ENCODE data around the gene SLK.

Gene SLK

DNA sequence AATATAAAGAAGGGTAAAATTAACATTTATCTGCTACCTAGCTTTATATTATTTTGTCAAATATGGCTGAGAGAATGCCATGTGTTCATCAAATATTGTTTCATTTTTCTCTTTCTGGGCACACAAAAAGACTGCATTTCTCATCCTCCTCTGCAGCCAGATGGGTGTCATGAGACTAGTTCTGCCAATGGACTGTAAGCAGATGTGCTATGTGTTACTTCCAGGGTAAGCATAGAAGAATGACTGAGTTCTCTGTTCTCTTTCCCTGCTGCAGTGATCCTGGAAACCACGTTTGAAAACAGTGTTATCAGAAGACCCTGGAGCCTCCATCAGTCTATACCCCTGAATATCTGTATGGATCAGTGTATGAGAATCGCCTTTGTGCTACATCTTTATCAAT lies 24.1 kb upstream of the SLK start:
- no peak for DNase-seq

DNA sequence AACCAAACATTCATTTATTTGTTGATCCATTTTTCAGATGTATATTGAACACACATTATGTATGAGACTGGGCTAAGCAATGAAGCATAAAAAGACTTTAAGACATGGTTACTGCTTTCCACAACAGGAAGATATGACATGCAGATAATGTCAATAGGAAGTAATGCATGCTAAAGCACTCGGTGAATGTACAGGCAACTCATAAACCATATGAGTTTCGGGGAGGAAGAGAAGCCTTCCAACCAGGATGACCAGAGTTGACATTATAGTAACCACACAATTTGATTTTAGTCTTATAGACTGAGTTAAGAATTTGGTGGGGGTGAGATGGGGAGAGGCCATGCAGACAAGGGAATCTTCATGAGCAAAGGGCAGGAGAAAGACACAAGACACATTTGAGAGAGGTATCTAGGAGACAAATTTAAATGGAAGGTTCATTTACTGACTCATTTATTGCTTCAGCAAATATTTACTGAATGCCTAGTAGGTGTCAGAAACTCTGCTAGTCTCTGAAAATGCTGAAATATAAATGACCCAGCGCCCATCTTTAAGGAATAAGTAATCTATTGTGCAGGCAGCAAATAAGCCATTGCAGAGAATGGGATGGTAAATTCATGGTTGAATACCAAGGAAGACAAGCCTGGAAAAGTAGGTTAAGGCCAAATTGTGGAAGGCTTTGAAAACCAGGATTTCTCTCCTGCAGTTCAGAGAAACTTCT lies 19.0 kb upstream of the SLK start:
- no peak for DNase-seq

DNA sequence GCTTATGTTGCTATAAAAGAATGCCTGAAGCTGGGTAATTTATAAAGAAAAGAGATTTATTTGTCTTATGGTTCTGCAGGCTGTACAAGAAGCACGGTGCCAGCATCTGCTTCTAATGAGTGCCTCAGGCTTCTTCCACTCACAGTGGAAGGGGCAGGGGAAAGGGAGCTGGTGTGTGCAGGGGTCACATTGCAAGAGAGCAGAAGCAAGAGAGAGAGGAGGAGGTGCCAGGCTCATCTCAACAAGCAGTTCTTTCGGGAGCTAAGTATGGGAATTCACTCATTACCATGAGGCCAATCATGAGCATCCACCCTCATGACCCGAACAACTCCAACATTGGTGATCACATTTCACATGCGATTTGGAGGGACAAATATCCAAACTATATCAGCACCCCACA lies 17.2 kb upstream of the SLK start:
- peak; percentile 11 for DNase-seq

DNA sequence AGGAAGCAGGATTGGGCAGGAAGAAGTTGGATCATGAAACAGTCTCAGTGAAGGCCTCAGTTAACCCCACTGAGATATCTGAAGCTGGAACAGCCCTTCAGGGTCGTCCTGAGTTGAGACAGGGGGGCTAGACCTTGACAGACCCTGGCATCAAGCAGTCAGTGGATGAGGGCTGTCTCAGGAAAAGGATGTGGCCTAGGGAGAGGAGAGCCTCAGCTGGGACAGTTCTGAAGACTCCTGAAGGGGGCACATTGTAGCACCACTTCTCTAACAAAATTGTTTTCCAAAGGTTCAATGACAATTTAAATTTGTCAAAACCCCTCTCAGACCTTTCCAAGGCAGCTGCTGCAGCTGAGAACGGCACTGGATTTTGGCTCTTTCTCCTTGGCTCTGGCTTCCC lies 15.8 kb upstream of the SLK start:
- no peak for DNase-seq

DNA sequence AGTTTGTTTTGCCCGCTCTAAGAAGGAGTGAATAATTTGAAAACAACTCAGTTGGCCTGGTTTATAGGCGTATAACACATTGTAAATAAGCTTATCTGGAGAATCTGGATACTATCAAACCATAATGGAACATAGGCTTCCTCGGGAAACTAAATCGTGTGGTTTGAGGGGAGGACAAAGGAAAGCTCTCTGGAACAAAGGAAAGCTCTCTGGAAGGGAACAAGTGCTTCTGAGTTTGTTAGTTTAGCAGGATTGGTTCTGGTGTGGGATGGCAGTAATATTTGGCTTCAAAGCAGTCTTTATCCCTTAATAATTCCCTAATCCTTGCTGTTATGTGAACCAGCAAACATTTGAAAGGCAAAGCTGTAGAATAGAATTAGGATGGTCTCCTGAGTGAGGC lies 15.0 kb upstream of the SLK start:
- no peak for DNase-seq

DNA sequence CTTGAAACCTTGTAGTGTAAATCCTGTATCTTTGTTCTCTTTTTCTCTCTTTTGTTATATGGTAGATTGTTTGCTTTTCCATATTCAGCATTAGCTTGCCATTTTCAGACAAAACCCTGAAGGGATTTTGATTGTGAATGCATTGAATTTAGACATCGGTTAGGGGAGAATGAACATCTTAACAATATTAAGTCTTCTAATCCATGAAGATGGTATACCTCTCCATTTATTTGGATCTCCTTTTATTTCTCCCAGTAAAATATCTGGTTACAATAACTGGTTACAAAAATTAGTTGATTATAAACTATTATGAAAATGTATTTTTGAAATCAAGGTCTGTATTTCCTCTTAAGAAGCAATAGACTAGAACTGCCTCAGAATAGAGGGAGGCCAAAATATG lies 12.4 kb upstream of the SLK start:
- no peak for DNase-seq

DNA sequence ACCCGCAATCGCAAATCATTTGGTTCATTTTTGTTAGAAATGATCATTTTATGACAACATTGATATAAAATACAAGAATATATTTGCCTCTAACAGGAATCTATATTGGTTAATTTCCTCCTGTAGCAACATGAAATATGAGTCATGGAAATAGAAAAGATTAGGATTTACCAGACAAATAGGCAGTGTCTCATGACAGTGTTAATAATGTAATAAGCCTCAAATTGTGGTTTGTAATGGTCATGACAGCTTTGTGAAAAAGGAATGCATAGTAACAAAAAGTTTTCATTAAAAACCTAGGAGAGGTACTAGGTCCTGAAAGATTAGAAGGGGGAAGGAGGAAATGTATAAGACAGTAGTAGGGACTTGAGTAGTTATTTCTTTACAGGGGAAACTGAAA lies 7.9 kb upstream of the SLK start:
- peak; percentile 15 for DNase-seq

DNA sequence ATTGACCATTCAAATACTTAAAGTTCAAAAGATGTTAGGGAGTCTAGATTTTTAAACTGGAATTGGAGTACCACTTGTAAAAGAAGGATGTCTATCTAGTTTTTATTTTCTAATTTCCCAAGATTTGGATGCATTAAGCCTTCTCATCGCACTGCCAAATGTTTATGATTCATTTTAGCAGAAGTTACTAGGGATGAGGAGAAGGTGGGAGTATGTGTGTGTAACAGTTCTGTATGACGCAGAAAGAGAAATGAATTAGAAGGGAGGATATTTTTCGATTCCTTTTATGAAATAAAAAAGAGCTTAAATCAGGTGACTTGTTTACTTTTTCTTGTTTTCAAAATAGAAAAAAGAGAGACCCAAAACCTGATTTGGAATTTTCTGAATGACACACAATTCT lies 6.8 kb upstream of the SLK start:
- no peak for DNase-seq

DNA sequence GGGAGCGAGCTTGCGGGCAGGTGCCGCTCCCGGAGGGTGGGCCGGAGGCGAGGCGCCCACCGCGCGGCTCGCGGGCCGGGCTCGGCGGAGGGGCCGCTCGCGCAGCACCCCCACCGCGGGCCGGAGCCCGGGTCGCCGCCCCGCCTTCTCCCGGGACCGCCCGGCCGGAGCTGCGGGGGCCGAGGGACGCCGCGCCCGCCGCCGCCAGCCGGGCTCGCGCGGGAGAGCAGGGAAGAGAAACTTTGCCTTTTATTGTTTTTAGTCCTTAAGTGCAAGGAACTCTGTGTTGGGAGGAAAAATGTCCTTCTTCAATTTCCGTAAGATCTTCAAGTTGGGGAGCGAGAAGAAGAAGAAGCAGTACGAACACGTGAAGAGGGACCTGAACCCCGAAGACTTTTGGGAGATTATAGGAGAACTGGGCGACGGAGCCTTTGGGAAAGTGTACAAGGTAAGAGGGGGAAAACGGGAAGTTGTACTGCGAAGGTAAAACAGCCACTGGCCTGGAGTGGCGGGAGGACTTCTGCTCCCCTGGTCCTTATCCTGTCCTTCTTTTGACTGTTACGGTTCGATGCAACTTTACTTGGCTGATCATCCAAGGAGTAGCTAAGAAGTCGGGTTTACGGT lies 620 bp downstream of the SLK start:
- peak; percentile 21 for DNase-seq

DNA sequence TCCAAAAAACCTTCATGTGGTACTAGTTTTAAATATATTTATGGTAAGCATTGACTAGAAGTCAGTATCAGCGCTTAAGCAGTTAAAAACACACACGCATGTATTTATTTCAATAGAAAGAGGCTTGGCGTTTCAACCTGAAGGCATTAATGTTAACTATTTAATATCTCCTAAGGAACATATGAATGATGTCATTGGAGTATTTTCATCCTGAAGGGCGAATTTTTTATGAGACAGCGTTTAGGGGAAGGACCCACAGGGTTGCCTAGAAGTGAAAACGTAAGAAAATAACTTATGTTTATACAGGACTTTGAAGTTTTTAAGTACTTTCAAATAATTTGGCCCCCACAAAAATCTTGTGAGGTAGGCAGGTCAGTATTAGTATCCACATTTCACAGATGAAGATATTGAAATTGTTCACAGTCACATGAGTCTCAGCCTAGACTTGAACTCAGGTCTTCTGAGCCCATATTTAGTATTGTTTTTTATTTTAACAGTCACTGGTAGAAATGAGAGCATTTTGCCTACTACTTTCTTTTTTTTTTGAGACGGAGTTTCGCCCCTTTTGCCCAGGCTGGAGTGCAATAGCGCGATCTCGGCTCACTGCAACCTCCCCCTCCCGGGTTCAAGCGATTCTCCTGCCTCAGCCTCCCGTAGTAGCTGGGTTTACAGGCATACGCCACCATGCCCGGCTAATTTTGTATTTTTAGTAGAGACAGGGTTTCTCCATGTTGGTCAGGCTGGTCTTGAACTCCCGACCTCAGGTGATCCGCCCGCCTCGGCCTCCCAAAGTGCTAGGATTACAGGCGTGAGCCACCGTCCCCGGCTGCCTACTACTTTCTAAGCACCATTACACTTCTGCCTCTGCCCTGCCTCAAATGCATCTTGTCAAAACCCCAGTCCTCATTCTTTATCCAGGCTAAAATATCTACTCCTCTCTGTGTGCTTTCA lies 1.8 kb downstream of the SLK start:
- DNase-seq, result no peak

DNA sequence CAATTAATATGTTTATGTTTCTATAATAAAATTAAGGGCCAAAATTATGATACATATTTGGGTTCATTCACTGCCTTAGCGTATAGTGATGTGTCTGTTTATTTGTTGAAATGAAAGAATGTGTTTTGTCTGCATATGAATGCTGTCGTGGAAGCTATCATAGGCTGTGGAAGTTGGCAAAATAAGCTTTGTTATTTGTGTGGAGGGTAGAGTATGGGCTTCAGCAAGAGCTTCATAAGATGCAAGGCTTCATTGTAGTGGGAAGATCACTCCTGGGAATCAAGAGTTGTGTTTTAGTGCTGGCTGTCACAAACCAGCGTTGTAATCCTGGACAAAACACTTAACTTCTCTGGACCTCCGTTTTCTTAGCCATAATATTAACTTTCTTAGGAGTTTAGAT lies 2.5 kb downstream of the SLK start:
- DNase-seq, result no peak

DNA sequence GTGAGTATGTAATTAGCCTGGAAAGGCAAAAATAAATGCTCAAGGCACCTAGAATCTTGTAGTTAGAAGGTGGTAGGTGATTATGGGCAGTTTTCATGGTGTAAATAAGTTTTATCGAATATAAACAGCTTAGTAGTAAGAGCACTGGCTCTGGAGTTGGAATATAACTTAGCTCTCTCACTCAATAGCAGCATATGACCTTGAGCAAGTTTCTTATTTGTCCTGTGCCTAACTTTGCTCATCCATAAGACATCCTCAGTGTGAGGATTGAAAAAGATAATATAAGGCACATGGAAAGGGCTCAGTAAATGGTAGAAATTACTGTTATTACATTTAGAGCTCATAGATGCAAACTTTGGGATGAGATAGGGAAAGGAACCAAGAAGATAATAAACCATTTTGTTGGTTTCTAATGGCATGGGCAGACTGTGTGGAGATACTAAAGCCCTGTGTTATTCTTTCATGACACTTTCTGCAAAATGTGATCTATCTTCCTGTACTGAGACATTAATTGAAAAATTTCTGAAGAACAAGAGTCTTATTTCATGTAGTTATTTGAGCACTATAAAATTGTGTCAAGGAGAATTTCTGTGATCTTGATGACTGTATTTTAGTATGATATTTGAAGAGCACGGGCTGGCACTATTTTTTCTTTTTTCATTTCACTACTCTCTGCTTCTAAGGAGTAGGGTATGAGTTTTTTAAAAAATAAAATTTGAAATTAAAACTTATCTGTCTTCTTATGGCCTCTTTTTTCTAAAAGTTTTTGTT lies 3.1 kb downstream of the SLK start:
- DNase-seq, result no peak

DNA sequence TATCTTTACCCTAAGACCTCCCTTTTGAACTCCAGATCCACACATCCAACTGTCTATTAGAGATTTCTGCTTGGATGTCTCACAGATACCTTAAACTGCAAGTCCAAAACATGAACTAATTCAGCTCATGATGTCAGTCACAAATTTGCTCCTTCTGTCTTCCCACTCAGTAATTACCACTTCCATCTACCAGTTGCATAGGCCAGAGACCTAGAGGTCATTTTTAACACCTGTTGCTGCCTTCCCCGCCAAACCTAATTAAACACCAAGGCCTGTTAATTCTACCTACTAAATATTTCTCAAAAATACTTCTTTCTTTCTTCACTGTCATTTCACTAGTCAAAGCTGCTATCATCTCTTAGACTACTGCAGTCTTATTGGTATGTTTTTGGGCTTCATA lies 8.2 kb downstream of the SLK start:
- DNase-seq, result no peak

DNA sequence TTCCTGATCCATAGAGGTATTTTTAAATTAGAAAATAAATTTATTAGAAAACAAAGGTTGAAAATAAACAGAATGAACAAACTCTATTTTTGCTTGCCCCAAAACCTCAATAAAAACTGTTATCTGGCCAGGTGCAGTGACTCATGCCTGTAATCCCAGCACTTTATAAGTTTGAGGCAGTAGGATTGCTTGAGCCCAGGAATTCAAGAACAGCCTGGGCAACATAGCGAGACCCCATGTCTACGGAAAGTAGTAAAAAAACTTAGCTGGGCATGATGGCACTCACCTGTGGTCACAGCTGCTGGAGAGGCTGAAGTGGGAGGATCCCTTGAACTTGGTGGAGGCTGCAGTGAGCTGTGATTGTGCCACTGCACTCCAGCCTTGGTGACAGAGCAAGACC lies 10.3 kb downstream of the SLK start:
- no peak for DNase-seq

DNA sequence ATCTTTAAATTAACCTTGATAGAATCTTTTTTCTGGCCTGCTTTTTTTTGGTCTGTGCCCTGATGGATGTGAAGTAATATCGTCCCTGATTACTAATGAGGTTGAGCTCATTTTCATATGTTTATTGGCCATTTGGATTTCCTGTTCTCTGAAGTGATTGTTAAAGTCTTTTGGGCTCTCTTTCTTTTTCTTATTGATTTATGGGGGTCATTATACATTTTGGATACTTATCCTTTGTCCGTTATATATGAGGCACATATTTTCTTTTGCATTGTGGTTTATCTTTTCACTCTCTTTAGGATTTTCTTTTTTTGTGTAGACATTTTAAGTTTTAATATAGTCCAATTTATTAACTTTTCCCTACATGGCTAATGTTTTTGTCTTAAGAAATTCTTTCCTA lies 12.6 kb downstream of the SLK start:
- DNase-seq, result no peak

DNA sequence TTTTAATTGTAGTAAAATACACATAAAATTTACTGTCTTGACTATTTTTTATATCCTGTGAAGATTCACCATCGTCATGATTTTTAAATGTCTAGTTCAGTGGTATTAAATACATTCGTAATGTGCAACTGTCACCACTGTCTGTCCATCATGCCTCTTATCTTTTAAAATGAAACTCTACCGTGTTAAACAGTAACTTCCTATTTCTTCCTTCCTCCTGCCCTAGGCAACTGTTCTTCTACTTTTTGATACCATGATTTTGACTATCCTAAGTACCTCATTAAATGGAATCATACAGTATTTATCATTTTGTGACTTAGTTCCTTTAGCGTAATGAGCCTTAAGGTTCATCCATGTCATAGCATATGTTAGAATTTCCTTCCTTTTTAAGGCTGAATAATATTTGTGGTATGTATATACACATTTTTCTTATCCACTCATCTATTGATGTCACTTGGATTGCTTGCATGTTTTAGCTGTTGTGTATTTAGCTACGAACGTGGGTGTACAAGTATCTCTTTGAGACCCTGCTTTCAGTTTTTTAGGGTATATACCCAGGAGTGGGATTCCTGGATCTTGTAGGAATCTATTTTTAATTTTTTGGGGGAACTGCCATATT lies 13.5 kb downstream of the SLK start:
- no peak for DNase-seq

DNA sequence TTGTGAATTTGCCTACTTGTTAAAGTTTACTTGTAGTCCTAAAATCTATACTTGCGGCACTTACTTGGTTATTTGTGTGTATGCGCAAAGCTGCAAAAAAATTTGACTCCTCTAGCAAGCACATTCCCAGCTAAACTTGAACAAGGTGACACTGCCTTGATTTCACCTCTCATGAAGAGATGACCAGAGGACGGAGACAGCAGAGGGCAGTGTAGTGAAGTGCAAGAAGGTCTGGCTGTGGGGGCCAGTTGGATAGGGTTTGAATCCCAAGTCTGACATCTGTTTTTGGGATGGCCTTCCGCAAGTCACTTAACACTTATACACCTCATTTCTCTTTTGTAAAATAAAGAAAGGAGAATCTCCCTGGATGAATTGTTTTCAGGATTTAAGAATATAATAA lies 15.7 kb downstream of the SLK start:
- DNase-seq, result peak; percentile 9

DNA sequence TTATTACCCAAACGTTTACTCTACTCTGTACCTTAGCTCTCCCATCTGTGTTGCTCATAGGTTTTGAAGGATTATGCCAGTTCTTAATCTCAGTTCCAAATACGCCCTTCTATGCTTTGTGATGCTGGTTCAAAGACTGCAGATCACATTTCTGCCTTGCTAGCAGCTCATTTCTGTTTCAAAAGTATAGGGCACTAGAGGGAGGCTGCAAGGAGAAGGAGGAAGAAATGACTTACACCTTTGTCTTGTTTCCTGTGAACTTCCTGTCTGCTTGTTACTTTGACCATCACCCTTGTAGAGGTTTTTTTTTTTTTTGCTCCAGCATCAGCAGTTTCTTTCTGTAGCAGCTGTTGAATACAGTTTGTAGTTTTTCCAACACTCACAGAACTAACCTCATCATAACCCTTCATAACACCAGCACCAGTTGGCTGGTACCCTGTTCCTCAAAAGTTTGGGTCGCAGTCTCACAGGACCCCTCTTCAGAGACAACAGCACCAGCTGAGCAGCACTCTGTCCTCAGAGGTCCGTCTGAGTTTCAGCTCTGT lies 16.5 kb downstream of the SLK start:
- DNase-seq, result no peak

DNA sequence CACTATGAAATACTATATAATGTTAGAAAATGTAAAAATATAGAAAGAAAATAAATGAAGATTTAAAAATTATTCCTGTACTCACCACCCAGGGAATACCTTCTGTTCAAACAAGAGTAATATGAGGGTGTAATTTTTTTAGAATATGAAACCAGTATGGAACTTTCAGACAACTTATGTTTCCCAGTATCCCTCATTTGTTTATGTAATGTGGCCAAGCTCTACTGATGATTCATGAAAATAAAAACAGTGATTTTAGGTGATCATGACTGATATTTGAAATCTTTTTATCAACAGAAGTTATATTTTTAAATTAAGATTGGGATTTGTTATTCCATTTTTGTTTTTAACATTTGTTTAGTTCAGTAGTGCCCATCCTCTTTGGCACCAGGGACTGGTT lies 18.8 kb downstream of the SLK start:
- no peak for DNase-seq

DNA sequence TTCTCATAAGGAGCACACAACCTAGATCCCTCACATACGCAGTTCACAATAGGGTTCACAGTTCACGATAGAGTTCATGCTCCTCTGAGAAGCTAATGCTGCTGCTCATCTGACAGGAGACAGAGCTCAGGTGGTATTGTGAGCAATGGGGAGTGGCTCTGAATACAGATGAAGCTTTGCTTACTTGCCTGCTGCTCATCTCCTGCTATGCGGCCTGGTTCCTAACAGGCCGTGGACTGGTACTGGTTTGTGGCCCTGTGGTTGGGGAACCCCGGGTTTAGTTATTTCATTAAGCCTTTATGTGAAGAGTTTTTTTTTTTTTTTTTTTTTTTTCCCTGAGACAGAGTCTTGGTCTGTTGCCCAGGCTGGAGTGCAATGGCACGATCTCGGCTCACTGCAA lies 19.4 kb downstream of the SLK start:
- no peak for DNase-seq

DNA sequence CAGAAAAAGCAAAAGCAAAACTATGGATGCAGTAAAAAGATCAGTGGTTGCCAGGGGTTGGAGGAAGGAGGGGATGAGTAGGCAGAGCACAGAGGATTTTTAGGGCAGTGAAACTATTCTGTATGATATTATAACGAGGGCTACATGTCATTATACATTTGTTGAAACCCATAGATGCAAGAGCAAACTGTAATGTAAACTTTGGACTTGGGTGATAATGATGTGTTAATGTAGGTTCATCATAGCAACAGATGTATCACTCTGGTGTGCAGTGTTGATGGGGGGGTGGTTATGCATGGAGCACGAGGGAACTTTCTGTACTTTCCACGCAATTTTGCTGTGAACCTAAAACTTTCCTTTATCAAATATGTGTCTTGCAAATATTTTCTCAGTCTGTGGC lies 23.2 kb downstream of the SLK start:
- DNase-seq, result no peak

DNA sequence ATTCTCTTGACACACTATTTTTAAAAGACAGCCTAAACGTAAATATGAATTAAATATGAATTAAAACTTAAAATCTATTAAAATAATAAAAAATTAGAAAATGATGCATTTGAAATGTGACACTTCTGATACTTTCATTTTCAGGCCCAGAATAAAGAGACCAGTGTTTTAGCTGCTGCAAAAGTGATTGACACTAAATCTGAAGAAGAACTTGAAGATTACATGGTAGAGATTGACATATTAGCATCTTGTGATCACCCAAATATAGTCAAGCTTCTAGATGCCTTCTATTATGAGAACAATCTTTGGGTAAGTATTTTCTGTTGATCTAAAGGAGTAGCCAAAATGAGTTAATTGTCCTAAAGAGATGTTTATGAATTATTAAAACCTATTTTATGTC lies 23.6 kb downstream of the SLK start:
- DNase-seq, result no peak

Data from fibroblast of skin of scalp (primary cell).